Measurements from ENCODE around the gene MIAT. TPM values are rescaled to one million over a fixed set of nuclear protein-coding genes. Genes with fewer than 3 reads are reported as not detected.

MIAT gene
- total RNA-seq, 1 experiment from 2014 or later = 0.33 TPM

- no peaks in the 10 kb centered on the region for H3K4me1 ChIP-seq (ENCODE audit: control insufficient read depth, insufficient read depth, low read length)
- no peak overlapping the region for H3K4me3 ChIP-seq (ENCODE audit: low read depth in 2 of 2, low read length in 2 of 2)
- TF ChIP-seq SIN3A (IDR thresholded peaks at IDR 0.05; ENCODE audit: borderline replicate concordance, insufficient read depth, low read depth, low read length) (no peak), POLR2AphosphoS5 (IDR thresholded peaks at IDR 0.05; ENCODE audit: low read depth, low read length) (no peak)
- intact Hi-C loops (cut with micrococcal nuclease; ENCODE audit: unreplicated experiment) (no loop called here), in situ Hi-C loops (cut with HindIII; ENCODE audit: low pct_unique_long_range_greater_than_20kb, low sequenced_read_pairs) (no loop called here)
- BruUV-seq (replicated peaks) = no TSS peak
- no peak for DNase-seq (ENCODE audit: low read depth, low spot score)
- H3K36me3 ChIP-seq (ENCODE audit: control insufficient read depth, insufficient read depth, low read length) = no peaks in the 10 kb centered on the region
- H3K27ac ChIP-seq (ENCODE audit: low read length) = no peak overlapping the region
- no peak for ATAC-seq
- H3K9me3 ChIP-seq (ENCODE audit: control insufficient read depth, insufficient read depth, low read depth, low read length) = no peaks in the 10 kb centered on the region
- H3K27me3 ChIP-seq (ENCODE audit: control insufficient read depth, insufficient read depth, low read length) = no peaks in the 10 kb centered on the region
- ChIA-PET POLR2A (no interaction called here), CTCF (no interaction called here)
Measured at GRCh38 chr22:26692215-26692614, 34.8 kb downstream of the MIAT start.

- H3K27ac ChIP-seq (ENCODE audit: low read length) = no peak overlapping the region
- no peak for ATAC-seq
- no peaks in the 10 kb centered on the region; the same call in 1 of the 2 replicates for H3K9me3 ChIP-seq (ENCODE audit: control insufficient read depth, insufficient read depth, low read depth, low read length)
- no TSS peak for BruUV-seq (replicated peaks)
- intact Hi-C loops (cut with micrococcal nuclease; ENCODE audit: unreplicated experiment) = no loop called here
- H3K36me3 ChIP-seq (ENCODE audit: control insufficient read depth, insufficient read depth, low read length) = no peaks in the 10 kb centered on the region
- H3K27me3 ChIP-seq (ENCODE audit: control insufficient read depth, insufficient read depth, low read length) = no peaks in the 10 kb centered on the region
- no peak for DNase-seq (ENCODE audit: low read depth, low spot score)
- H3K4me1 ChIP-seq (ENCODE audit: control insufficient read depth, insufficient read depth, low read length) = no peaks in the 10 kb centered on the region
- CTCF ChIA-PET = interaction anchor here (0.6 kb wide), 1 partner anchor 1898 kb away, joined by 3 read pairs; no protein-coding TSS in a partner anchor
- POLR2A ChIA-PET = no interaction called here
- no peak overlapping the region for H3K4me3 ChIP-seq (ENCODE audit: low read depth in 2 of 2, low read length in 2 of 2)
- no peak for TF ChIP-seq SIN3A (IDR thresholded peaks at IDR 0.05; ENCODE audit: borderline replicate concordance, insufficient read depth, low read depth, low read length)
- no peak for TF ChIP-seq TCF7L2 (IDR thresholded peaks at IDR 0.05; ENCODE audit: low read depth, low read length)
- TF ChIP-seq CTCF (IDR thresholded peaks at IDR 0.05) = no peak
- no peak for TF ChIP-seq POLR2AphosphoS5 (IDR thresholded peaks at IDR 0.05; ENCODE audit: low read depth, low read length)
- no peak for TF ChIP-seq REST (IDR thresholded peaks at IDR 0.05; ENCODE audit: insufficient read depth in 1 of 2, low read depth in 2 of 2, low read length in 1 of 2)
- in situ Hi-C loops (cut with HindIII; ENCODE audit: low pct_unique_long_range_greater_than_20kb, low sequenced_read_pairs) = no loop called here
Measured at GRCh38 chr22:26697151-26697550, 39.8 kb downstream of the MIAT start.

- in situ Hi-C loops (cut with HindIII; ENCODE audit: low pct_unique_long_range_greater_than_20kb, low sequenced_read_pairs) (no loop called here), intact Hi-C loops (cut with micrococcal nuclease; ENCODE audit: unreplicated experiment) (no loop called here)
- no peaks in the 10 kb centered on the region for H3K36me3 ChIP-seq (ENCODE audit: control insufficient read depth, insufficient read depth, low read length)
- H3K4me3 ChIP-seq (ENCODE audit: low read depth in 2 of 2, low read length in 2 of 2) = no peak overlapping the region
- no peak overlapping the region for H3K27ac ChIP-seq (ENCODE audit: low read length)
- BruUV-seq (replicated peaks) = no TSS peak
- POLR2A ChIA-PET = no interaction called here
- no peaks in the 10 kb centered on the region; the same call in 1 of the 2 replicates for H3K9me3 ChIP-seq (ENCODE audit: control insufficient read depth, insufficient read depth, low read depth, low read length)
- ATAC-seq (no peak), DNase-seq (ENCODE audit: low read depth, low spot score) (no peak)
- no peaks in the 10 kb centered on the region for H3K4me1 ChIP-seq (ENCODE audit: control insufficient read depth, insufficient read depth, low read length)
- no peaks in the 10 kb centered on the region for H3K27me3 ChIP-seq (ENCODE audit: control insufficient read depth, insufficient read depth, low read length)
- CTCF ChIA-PET = no interaction called here
- no peak for TF ChIP-seq CTCF (IDR thresholded peaks at IDR 0.05)
- TF ChIP-seq TCF7L2 (IDR thresholded peaks at IDR 0.05; ENCODE audit: low read depth, low read length) = no peak
- TF ChIP-seq REST (IDR thresholded peaks at IDR 0.05; ENCODE audit: insufficient read depth in 1 of 2, low read depth in 2 of 2, low read length in 1 of 2) = no peak
- no peak for TF ChIP-seq SIN3A (IDR thresholded peaks at IDR 0.05; ENCODE audit: borderline replicate concordance, insufficient read depth, low read depth, low read length)
- TF ChIP-seq POLR2AphosphoS5 (IDR thresholded peaks at IDR 0.05; ENCODE audit: low read depth, low read length) = no peak
Measured at GRCh38 chr22:26700462-26700861, 43.1 kb downstream of the MIAT start.
